Ovary (tissue), 3 donors: ENCODE data around the gene IFNA13.

Source experiments
- POLR2A ChIP-seq: fragments of 450-650 bp; IDR thresholded peaks from one replicate; pipeline ENCODE4 v1.6.1; 2017; ENCODE audit warnings: antibody characterized with exemption, mild to moderate bottlenecking, moderate library complexity
- TF ChIP-seq, protein P1 (sequence below), 3 donors: fragments of 450-650 bp in 2 of 3; fragments of 200-600 bp in 1 of 3; IDR thresholded peaks; one replicate each; pipeline versions ENCODE4 v1.5.1 to v1.8.0; 2016 to 2022; ENCODE audit warnings: antibody characterized with exemption in 3 of 3, mild to moderate bottlenecking in 1 of 3
- donor health status: DM: no; HTN: no; CAD: no.

GRCh38 chr9:21367957-21368356 lies at the start of gene IFNA13:
- TF ChIP-seq, protein P1, sequence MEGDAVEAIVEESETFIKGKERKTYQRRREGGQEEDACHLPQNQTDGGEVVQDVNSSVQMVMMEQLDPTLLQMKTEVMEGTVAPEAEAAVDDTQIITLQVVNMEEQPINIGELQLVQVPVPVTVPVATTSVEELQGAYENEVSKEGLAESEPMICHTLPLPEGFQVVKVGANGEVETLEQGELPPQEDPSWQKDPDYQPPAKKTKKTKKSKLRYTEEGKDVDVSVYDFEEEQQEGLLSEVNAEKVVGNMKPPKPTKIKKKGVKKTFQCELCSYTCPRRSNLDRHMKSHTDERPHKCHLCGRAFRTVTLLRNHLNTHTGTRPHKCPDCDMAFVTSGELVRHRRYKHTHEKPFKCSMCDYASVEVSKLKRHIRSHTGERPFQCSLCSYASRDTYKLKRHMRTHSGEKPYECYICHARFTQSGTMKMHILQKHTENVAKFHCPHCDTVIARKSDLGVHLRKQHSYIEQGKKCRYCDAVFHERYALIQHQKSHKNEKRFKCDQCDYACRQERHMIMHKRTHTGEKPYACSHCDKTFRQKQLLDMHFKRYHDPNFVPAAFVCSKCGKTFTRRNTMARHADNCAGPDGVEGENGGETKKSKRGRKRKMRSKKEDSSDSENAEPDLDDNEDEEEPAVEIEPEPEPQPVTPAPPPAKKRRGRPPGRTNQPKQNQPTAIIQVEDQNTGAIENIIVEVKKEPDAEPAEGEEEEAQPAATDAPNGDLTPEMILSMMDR (IDR thresholded peaks at IDR 0.05), result no peak
- TF ChIP-seq POLR2A, result no peak
